IMR-90 (cell line): ENCODE data around the gene ANKMY1. TPM values are rescaled to one million over a fixed set of nuclear protein-coding genes. Genes with fewer than 3 reads are reported as not detected.

Source experiments
- ATAC-seq: fragments of 200-7000 bp; cut with Tn5 transposase; 2 replicates; pipeline ENCODE4 v1.9.1; 2020; ENCODE audit warnings: low read depth, mild to moderate bottlenecking, moderate library complexity
- BruUV-seq: library from RNA; stranded (reverse); fragments of 400-500 nt; replicated peaks from 2 replicates; lab custom pipeline; 2021; lab: Mats Ljungman, UMichigan
- CTCF ChIA-PET: fragments of 300-600 bp; formaldehyde crosslinking; extraction: SDS; loops from one replicate; lab custom pipeline; 2021; ENCODE audit warnings: antibody characterized with exemption; lab: Yijun Ruan, JAX
- POLR2A ChIA-PET: fragments of 300-600 bp; sonication (Branson Sonifier 250); formaldehyde crosslinking; loops from one replicate; lab custom pipeline; 2022; ENCODE audit warnings: antibody characterized with exemption; ENCODE audit not compliant: unreplicated experiment; lab: Charles Lee
- DNase-seq: peaks from one replicate; pipeline ENCODE4 v3.0.0; 2013
- H2AFZ ChIP-seq: replicated peaks from 2 replicates; pipeline ENCODE3; 2013; ENCODE audit warnings: low read length, mild to moderate bottlenecking; ENCODE audit not compliant: poor library complexity
- H2AK5ac ChIP-seq: 2 replicates; pipeline ENCODE4 v1.6.1; 2013; ENCODE audit warnings: low read depth, low read length, inconsistent platforms
- H2AK9ac ChIP-seq: replicated peaks from 2 replicates; pipeline ENCODE3; 2013; ENCODE audit warnings: mild to moderate bottlenecking, low read depth, low read length, moderate library complexity; ENCODE audit not compliant: poor library complexity
- H2BK120ac ChIP-seq: 2 replicates; pipeline ENCODE4 v1.6.1; 2013; ENCODE audit warnings: low read depth, low read length, inconsistent platforms
- H2BK15ac ChIP-seq: 3 replicates; pipeline ENCODE4 v1.6.1; 2013; ENCODE audit warnings: low read depth, low read length, inconsistent platforms
- H2BK20ac ChIP-seq: 2 replicates; pipeline ENCODE4 v1.6.1; 2013; ENCODE audit warnings: low read depth, mild to moderate bottlenecking, inconsistent platforms, low read length, moderate library complexity
- H2BK5ac ChIP-seq: 2 replicates; pipeline ENCODE4 v1.6.1; 2013; ENCODE audit warnings: mild to moderate bottlenecking, low read depth, low read length, inconsistent platforms; ENCODE audit not compliant: poor library complexity, severe bottlenecking
- H3K14ac ChIP-seq: replicated peaks from 2 replicates; pipeline ENCODE4 v1.6.1; 2013; ENCODE audit warnings: low read depth, low read length, inconsistent platforms
- H3K18ac ChIP-seq: 2 replicates; pipeline ENCODE4 v1.6.1; 2013; ENCODE audit warnings: low read depth, low read length, control low read depth
- H3K23ac ChIP-seq: 2 replicates; pipeline ENCODE4 v1.6.1; 2013; ENCODE audit warnings: low read depth, low read length, inconsistent platforms
- H3K27ac ChIP-seq: 2 replicates; pipeline ENCODE4 v1.5.1; 2013; ENCODE audit warnings: mild to moderate bottlenecking, control low read depth, low read length; ENCODE audit not compliant: insufficient read depth
- H3K27me3 ChIP-seq: 2 replicates; pipeline ENCODE4 v1.6.1; 2013; ENCODE audit warnings: low read length; ENCODE audit not compliant: control insufficient read depth, insufficient read depth
- H3K36me3 ChIP-seq: 2 replicates; pipeline ENCODE4 v1.6.1; 2013; ENCODE audit warnings: low read length, mixed read lengths; ENCODE audit not compliant: control insufficient read depth, insufficient read depth
- H3K4ac ChIP-seq: 2 replicates; pipeline ENCODE4 v1.6.1; 2013; ENCODE audit warnings: low read depth, low read length, inconsistent platforms
- H3K4me1 ChIP-seq: 2 replicates; pipeline ENCODE4 v1.6.1; 2013; ENCODE audit warnings: low read length, mixed read lengths; ENCODE audit not compliant: control insufficient read depth, insufficient read depth
- H3K4me2 ChIP-seq: 2 replicates; pipeline ENCODE4 v1.6.1; 2013; ENCODE audit warnings: low read depth, mild to moderate bottlenecking, control low read depth, low read length, moderate library complexity
- H3K4me3 ChIP-seq: 2 replicates; pipeline ENCODE4 v1.5.1; 2013; ENCODE audit warnings: low read depth, mild to moderate bottlenecking, control low read depth, low read length, moderate library complexity; ENCODE audit not compliant: insufficient read depth
- H3K56ac ChIP-seq: 2 replicates; pipeline ENCODE4 v1.6.1; 2013; ENCODE audit warnings: low read length, inconsistent platforms; ENCODE audit not compliant: insufficient read depth; ENCODE audit errors: extremely low read depth
- H3K79me1 ChIP-seq, 2 experiments: 2 replicates each; pipeline ENCODE4 v1.6.1; 2013; ENCODE audit warnings: low read length in 2 of 2, inconsistent platforms in 1 of 2, low read depth in 1 of 2
- H3K9ac ChIP-seq: 2 replicates; pipeline ENCODE4 v1.6.1; 2013; ENCODE audit warnings: low read depth, low read length, control low read depth
- H3K9me1 ChIP-seq: 2 replicates; pipeline ENCODE4 v1.6.1; 2013; ENCODE audit warnings: low read length, inconsistent platforms; ENCODE audit not compliant: insufficient read depth
- H3K9me3 ChIP-seq: 2 replicates; pipeline ENCODE4 v1.6.1; 2013; ENCODE audit warnings: low read length; ENCODE audit not compliant: control insufficient read depth, insufficient read depth
- H4K20me1 ChIP-seq: 2 replicates; pipeline ENCODE4 v1.6.1; 2013; ENCODE audit warnings: low read length, inconsistent platforms; ENCODE audit not compliant: insufficient read depth
- H4K5ac ChIP-seq: 2 replicates; pipeline ENCODE4 v1.6.1; 2013; ENCODE audit warnings: mild to moderate bottlenecking, low read depth, low read length, control low read depth
- H4K8ac ChIP-seq, 2 experiments: 2 replicates each; pipeline ENCODE4 v1.6.1; 2013; ENCODE audit warnings: low read depth in 2 of 2, low read length in 2 of 2, control low read depth in 1 of 2, inconsistent platforms in 1 of 2
- H4K91ac ChIP-seq: 2 replicates; pipeline ENCODE4 v1.6.1; 2013; ENCODE audit warnings: low read depth, low read length, inconsistent platforms; ENCODE audit not compliant: insufficient read depth
- BHLHE40 ChIP-seq: fragments of 150-350 bp; IDR thresholded peaks from 2 replicates; pipeline ENCODE4 v1.6.1; 2016; ENCODE audit warnings: mild to moderate bottlenecking, low read depth, low read length
- CHD1 ChIP-seq: IDR thresholded peaks from 2 replicates; pipeline ENCODE4 v1.6.1; 2012; ENCODE audit warnings: low read depth, low read length, improper control_type of control experiment
- ELK1 ChIP-seq: fragments of 150-350 bp; IDR thresholded peaks from 2 replicates; pipeline ENCODE4 v1.6.1; 2016; ENCODE audit warnings: low read depth, mild to moderate bottlenecking, low read length, moderate library complexity, borderline replicate concordance
- FOS ChIP-seq: fragments of 150-350 bp; IDR thresholded peaks from 2 replicates; pipeline ENCODE4 v1.6.1; 2016; ENCODE audit warnings: low read depth, low read length
- MXI1 ChIP-seq: IDR thresholded peaks from 2 replicates; pipeline ENCODE4 v1.6.1; 2012; ENCODE audit warnings: low read depth, mild to moderate bottlenecking, low read length, moderate library complexity, borderline replicate concordance
- NFE2L2 ChIP-seq: fragments of 150-350 bp; IDR thresholded peaks from 2 replicates; pipeline ENCODE4 v1.6.1; 2016; ENCODE audit warnings: low read depth, mild to moderate bottlenecking, low read length
- POLR2A ChIP-seq: IDR thresholded peaks from 2 replicates; pipeline ENCODE4 v1.6.1; 2012; ENCODE audit warnings: mild to moderate bottlenecking, low read depth, low read length
- RCOR1 ChIP-seq: IDR thresholded peaks from 2 replicates; pipeline ENCODE4 v1.6.1; 2012; ENCODE audit warnings: mild to moderate bottlenecking, low read length, improper control_type of control experiment; ENCODE audit not compliant: insufficient replicate concordance
- RFX5 ChIP-seq: IDR thresholded peaks from 2 replicates; pipeline ENCODE4 v1.8.0; 2012; ENCODE audit warnings: low read depth, mild to moderate bottlenecking, low read length, moderate library complexity
- SMC3 ChIP-seq: fragments of 150-350 bp; IDR thresholded peaks from 2 replicates; pipeline ENCODE4 v1.6.1; 2016; ENCODE audit warnings: low read depth, mild to moderate bottlenecking, antibody characterized with exemption, low read length, moderate library complexity
- USF2 ChIP-seq: fragments of 150-350 bp; IDR thresholded peaks from 2 replicates; pipeline ENCODE4 v1.6.1; 2017; ENCODE audit warnings: mild to moderate bottlenecking, antibody characterized with exemption, low read length, low read depth
- WGBS, 2 experiments: methylation state at CpG; one replicate each; pipeline versions ENCODE4 v1.1.5 to v1.1.7; 2013; ENCODE audit warnings: missing lambda C conversion rate in 2 of 2; ENCODE audit not compliant: insufficient read length in 1 of 2; ENCODE audit errors: extremely low coverage in 2 of 2; 5-methylcytosine and 5-hydroxymethylcytosine counted together
- dilution Hi-C: fragments of 300-500 bp; cut with HindIII; formaldehyde crosslinking; loops from one replicate; pipeline ENCODE4 v1.14.3; 2018; ENCODE audit warnings: low sequenced_read_pairs; ENCODE audit not compliant: unreplicated experiment
- in situ Hi-C: fragments of 300-500 bp; cut with MboI; formaldehyde crosslinking; loops from 3 replicates; pipeline ENCODE4 v1.14.3; 2019; ENCODE audit warnings: low sequenced_read_pairs, inconsistent platforms, mixed read lengths
- intact Hi-C: fragments of 100-400 bp; cut with micrococcal nuclease; formaldehyde crosslinking; loops from 2 replicates; pipeline ENCODE4 v1.10.0; 2022
- polyA plus RNA-seq, 3 experiments: library from polyadenylated mRNA; depleted of rRNA; stranded (reverse); fragments of >200 nt; gene quantifications; 2 replicates each; pipeline ENCODE4 v1.2.3, GENCODE V29; 2012; ENCODE audit warnings: low replicate concordance in 1 of 3
- total RNA-seq: library from RNA; depleted of rRNA; stranded (reverse); fragments of >200 nt; gene quantifications from 2 replicates; pipeline ENCODE4 v1.2.3, GENCODE V29; 2012

ANKMY1 gene
- total and polyA plus RNA-seq, 2 of the 4 experiments (the other 2 are of a cell fraction), result 2.9 to 5.5 TPM

- intact Hi-C loops (no loop called here), dilution Hi-C loops (no loop called here), in situ Hi-C loops (loop anchor here (10.0 kb wide), 1 partner anchor 343 kb away; no protein-coding TSS in a partner anchor)
- H3K18ac ChIP-seq, result no peak overlapping the region
- no peak overlapping the region for H2BK5ac ChIP-seq
- no peak overlapping the region for H2AK5ac ChIP-seq
- no peak overlapping the region for H3K23ac ChIP-seq
- no TSS peak for BruUV-seq
- no peaks in the 10 kb centered on the region for H3K4me1 ChIP-seq
- H3K9me3 ChIP-seq, result no peaks in the 10 kb centered on the region
- peaks cover 2% of the 10 kb centered on the region for H3K36me3 ChIP-seq
- no peaks in the 10 kb centered on the region for H3K79me1 ChIP-seq
- H3K14ac ChIP-seq, result no peak overlapping the region
- no peak overlapping the region for H4K8ac ChIP-seq
- DNase-seq (no peak), ATAC-seq (no peak)
- CTCF ChIA-PET, result no interaction called here
- H3K27ac ChIP-seq, result no peak overlapping the region
- H3K4ac ChIP-seq, result no peak overlapping the region
- no peak overlapping the region for H3K9ac ChIP-seq
- peaks cover 8% of the 10 kb centered on the region; the same call in 1 of the 2 replicates for H3K9me1 ChIP-seq
- no peak overlapping the region for H2BK15ac ChIP-seq
- H2AK9ac ChIP-seq, result no peak overlapping the region
- no peak overlapping the region for H3K4me2 ChIP-seq
- no peaks in the 10 kb centered on the region; the same call in 1 of the 2 replicates for H4K20me1 ChIP-seq
- H2AFZ ChIP-seq, result no peak overlapping the region
- no peak overlapping the region for H3K56ac ChIP-seq
- H2BK120ac ChIP-seq, result no peak overlapping the region
- H4K5ac ChIP-seq, result no peak overlapping the region
- H3K27me3 ChIP-seq, result no peaks in the 10 kb centered on the region
- H2BK20ac ChIP-seq, result no peak overlapping the region
- H3K4me3 ChIP-seq, result no peak overlapping the region
- POLR2A ChIA-PET, result no interaction called here
- no peak for TF ChIP-seq ELK1
- no peak for TF ChIP-seq RCOR1
- TF ChIP-seq NFE2L2, result no peak
- no peak for TF ChIP-seq FOS
- TF ChIP-seq BHLHE40, result no peak
- no peak for TF ChIP-seq SMC3
- no peak for TF ChIP-seq RFX5
- TF ChIP-seq USF2, result no peak
- no peak for TF ChIP-seq CHD1
- no peak for TF ChIP-seq POLR2A
- no peak for TF ChIP-seq MXI1
- H4K91ac ChIP-seq, result no peak overlapping the region
- 93% methylated on average over 3 of the region's 13 CpGs; no CpG with 5 or more reads in 1 of the 2 experiments for WGBS, 2 experiments
These were observed 56.2 kb downstream of the ANKMY1 start for GRCh38 chr2:240501531-240501991.
